Activated CD4-positive, alpha-beta T cell treated with anti-CD3 and anti-CD28 coated beads for 24 hours (primary cell): ENCODE data around the gene DHX38.

Experiments
- DNase-seq, 2 donors: peaks; one replicate each; pipeline ENCODE4 v3.0.0-alpha.2; 2020; ENCODE audit warnings: low read depth in 2 of 2

DHX38 gene

DNA sequence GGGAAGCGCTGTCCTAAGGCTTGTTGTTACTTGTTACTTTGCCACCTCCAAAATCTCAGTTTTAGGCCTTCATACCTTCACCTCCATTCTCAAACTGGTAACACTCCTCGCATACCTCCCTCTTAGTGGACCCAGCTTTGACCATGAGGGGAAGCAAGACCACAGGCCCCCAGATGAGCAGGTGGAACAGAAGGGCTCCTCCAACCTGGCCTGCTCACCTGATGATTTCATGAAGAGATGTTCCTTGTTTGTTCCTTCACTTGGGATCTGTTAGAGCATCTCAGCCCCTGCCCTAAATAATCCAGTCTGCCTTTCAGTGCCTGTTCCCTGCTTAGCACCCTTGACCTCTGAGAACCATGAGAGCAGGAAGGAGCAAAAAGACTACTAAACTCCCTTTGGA lies 28.7 kb downstream of the DHX38 start:
- no peak for DNase-seq

DNA sequence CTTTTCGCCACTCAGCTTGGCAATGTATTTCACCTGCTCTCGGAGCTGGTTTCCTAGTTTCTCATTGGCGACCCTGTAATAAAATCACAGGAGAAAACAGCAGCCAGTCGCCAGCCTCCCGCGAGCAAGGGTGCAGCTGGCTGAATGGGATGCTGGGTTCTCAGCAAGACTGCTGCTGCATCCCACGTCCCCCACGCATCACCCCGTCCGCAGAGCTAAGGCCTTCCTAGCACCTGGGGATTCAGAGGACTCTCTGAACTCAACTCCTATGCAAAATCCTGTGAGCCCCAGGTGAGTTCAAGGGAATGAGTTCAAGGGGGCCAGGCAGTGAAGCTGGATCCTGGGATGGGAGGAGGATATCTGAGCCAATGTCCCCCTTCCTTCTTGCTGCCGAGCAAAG lies 29.3 kb downstream of the DHX38 start:
- no peak for DNase-seq

DNA sequence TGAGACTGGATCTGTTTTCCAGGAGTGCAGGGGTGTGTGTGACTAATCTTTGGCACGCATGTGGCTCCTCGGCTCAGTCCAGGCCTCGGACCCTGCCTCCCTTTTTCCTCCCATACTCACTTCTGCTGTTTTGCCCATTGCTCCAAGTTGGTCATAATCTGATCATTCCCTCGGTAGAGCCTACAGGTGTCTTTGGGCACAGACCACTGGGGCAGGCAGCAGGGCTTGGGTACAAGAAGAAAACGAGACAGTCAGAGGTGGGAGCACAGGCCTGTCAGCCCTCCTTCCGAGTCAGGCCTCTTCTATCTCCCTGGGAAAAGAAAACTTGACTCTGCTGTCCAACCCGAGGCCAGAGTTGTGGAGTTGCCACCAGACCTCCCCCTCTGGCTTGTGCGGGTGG lies 29.8 kb downstream of the DHX38 start:
- DNase-seq, result no peak

DNA sequence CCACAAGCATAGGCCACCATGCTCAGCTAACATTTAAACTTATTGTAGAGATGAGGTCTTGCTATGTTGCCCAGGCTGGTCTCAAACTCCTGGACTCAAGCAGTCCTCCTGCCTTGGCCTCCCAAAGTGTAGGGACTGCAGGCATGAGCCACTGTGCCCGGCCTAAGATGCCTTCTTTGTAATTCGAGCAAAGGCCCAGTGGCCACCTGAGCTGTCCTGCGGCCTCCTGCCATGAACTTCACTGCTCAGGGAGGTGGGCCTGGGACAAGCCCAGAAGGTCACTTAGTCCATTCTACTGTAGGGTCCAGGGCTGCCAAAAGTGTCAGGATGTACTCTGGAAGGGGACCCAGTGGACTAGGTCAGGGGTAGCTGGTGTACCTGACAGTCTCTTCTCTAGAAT lies 30.5 kb downstream of the DHX38 start:
- DNase-seq, result no peak

DNA sequence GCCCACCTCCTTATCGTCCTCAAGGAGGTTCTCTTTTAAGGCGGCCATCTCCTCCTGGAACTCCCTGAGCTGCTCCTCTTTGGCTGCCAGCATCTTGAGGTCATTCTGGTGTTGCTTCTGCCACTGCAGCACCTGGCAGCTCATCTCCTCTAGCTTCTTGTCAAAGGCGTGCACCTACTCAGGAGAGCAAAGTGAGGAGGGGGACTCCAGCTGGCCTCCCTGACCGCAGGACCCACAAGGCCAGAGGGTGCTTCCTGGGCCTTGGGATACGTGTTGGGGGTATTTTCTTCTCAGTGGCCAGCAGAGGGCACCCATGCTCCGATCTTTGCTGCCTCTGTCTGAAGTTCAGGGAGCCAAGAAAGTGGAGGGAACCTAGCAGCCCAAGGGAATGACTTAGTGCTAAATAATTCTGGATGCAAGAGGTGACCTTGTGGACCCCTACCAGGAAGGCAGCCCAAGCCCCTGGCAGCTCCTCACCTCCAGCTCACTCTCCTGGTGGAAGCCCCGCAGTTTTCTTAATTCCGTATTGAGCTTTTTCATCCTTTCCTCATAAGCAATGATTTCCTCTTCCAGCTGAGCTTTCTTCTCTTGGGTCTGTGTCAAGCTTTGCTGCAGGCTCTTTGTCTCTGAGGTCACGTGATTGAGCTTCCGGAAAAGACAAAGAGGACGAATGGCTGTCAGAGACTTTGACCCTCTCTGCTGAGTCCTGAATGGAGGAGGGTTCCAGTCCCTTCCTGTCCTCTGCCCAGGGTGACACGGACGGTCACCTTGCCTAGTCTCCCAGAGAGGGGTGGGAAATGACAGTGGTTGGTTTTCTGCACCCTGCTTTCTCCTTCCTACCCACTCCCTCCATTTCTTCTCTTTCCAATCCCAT lies 31.4 kb downstream of the DHX38 start:
- peak; percentile 42 to 64 for DNase-seq

DNA sequence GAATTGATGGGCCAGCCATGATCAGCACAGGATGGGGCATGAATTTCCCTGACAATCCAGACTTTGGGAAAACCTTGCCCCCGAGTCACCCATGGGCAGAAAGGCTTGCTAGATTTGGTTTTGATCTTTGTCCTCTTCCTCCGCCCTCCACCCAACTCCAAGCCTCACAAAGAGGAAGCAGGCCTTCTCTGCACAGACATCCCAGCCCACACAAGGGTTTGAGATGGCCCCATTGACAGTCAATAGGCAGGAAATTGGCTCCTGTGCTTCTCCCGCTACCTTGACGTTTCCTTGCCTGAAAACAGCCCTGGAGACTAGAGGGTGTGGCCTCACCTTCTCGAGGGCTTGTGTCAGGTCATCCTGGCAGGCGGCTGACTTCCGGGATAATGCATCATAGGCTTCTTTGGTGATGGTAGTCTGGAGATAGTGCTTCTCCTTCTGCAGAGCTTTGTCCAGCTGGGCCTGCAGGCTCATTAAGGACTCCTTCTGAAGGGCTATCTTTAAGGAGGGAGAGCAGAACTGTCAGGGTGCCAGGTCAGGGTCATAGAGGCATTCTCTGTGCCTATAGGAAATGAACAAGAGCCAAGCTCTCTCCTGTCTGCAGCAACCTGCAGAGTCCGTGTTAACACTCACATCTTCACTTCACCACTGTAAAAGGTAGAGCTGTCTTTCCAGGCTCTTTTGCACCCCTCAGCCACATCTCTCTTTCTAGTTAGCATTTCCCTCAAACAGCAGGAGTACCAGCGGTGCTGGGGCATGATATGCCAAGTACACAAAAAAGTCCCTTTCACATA lies 32.2 kb downstream of the DHX38 start:
- no peak for DNase-seq

DNA sequence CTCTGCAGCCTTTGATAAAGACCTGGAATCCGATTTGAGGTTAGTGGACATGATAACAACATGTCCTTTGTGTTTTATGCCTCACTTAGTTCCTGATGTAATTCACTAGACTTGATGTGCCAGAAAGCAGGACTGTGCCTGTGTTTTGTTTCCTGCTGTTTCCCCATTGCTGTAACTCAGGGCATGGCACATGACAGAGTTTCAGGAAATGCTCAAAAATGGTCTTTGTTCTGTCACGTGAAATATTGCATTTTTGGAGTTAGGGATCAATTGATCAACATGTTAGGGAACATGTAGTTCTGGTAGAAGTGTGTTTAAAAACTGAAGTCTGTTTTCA lies 32.8 kb downstream of the DHX38 start:
- DNase-seq, result no peak

DNA sequence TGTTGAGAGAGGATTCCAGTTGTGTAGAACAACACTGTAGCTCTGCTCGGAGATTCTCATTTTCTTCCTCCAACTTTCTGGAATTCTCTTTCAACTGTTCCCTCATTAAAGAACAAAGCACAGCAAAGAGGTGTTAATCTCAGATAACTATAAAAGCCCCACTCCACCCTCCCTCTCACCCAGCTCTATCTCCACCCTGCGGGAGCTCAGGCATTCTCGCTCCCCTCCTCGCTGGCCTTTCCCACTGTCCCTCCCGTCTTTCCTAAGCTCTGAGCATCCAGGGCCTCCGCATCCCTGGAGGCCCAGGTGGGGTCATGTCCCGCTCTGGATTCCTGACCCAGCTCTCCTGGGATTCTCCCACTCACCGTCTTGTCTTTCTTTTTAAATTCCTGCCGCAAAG lies 35.1 kb downstream of the DHX38 start:
- DNase-seq, result no peak

DNA sequence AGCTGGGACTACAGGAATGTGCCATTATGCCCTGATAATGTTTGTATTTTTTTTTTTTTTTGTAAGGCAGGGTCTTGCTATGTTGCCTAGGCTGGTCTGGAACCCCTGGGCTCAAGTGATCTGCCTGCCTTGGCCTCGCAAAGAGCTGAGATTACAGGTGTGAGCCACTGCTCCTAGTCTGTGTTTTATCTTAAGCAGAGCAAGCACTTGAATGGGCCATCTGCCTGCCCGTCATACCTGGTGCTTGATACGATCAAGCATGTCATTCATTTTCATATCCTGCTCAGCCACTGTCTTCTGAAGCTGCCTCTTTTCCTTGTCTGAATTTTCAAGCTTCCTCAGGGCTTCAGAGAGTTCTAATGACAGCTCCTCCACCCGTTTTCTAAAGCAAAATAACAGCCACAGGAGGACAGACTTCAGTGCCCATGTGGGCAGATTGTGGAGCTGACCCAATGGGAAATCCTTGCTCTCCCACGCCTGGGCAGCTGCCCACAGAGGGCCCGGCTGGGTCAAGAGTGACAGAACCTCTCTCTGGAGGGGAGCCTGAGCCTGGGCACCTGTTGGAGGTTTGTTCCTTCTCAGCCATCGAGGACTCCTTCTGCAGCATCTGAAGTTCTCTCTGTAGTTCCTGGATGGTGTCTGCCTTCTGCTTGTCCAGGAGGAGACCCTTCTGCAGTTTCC lies 36.5 kb downstream of the DHX38 start:
- no peak for DNase-seq

DNA sequence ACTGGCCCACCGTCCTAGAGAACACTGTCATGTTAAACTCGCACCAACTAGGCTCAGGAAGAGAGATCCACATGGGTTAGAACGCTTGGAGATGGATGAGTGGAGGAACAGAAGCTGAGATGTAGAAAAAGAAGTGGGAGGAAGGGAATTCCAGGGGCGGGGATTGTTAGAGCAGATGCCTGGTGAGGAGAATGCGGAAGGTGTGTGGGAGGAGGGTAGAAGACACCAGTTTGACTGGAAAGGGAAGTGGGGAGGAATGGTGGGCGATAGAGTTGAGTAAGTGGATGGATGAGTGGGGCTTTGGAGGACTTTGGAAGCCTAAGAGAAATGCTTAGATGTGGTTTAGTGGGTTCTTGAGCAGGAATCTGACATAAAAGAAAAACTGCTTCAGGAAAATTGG lies 37.4 kb downstream of the DHX38 start:
- no peak for DNase-seq

DNA sequence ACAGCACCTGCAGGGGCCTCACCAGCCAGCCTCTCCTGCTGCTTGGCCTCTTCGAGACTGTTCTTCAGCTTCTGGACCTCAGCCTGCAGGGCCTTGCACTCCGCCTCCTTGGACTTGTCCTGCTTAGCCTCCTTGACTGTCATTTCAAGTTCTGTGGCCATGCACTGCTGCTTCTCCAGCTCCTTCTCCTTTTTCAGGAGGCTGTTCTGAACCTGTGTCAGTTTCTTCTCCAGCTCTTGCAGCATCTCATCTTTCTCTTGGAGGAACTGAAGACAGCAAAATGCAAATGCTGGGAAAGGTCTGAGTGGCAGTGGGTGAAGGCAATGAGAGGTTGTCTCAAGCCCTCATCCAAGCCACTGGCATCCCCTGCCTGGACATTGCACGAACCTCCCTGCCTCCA lies 39.1 kb downstream of the DHX38 start:
- DNase-seq, result no peak

DNA sequence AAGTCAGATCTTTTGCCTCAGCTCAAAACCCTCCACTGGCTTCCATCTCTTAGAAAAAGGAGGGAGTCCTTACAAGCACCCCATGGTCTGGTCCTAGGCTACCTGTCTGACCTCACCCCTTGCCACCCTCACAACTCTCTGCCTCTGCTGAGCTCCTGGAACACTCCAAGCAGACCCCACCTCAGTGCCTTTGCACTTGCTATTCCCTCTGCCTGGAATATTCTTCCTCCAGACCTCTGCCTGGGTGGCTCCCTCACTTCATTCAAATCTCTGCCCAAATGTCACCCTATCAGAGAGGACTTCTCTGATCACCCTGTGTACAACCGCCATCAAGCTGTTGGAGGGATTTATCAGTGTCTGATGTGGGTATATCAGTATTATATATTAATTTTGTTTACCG lies 40.9 kb downstream of the DHX38 start:
- DNase-seq, result no peak

DNA sequence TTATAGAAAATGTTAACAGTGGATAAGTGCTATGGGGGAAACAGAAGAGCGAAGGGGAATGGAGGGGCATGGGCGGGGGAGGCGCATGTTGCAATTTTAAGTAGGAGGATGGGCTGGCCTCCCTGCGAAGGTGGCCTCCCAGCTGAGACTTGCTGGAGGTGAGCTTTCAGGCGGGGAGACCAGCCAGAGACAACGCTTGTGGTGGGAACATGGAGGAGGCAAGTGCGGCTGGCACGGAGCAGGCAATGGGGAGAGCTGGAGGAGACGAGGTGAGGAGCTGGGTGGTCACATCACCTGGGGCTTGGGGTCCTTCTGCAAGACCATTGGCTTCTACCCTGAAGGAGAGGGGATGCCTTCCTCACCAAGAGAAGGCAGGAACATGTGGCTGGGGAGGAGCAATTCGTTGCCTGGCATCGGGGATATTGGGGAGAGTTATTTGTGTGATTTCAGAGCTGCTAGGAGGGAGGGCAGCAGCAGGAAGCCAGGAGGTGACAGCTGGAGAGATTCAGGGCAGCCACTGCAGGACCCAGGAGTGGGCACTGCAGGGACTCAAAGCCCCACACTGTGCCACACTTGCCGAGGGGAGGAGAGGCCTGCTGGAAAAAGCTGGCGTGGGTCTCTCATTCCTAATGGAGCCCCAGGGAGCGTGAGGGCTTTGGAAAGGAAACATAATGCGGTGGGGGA lies 43.9 kb downstream of the DHX38 start:
- no peak for DNase-seq

DNA sequence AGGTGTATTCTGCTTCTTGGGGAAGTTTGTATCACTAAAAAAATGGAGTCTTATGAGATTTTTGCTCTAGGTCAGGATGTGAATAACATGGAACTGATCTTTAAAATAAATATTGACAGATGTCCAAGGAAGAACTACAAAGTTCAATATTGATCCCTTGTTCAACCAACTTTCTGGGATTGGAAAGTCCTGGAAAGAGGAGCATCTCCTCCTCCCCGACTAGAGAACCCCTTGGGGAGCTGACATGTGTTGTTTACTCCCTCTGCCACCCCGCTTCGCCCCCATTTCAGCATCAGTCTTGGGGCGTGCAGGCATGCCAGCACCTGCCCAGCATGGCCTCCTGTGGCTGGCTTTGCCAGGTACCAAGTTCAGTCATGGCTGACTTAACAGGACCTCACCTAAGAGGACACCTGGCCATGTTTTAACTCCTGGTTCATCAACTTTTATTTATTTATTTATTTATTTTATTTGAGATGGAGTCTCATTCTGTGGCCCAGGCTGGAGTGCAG lies 44.5 kb downstream of the DHX38 start:
- no peak for DNase-seq

DNA sequence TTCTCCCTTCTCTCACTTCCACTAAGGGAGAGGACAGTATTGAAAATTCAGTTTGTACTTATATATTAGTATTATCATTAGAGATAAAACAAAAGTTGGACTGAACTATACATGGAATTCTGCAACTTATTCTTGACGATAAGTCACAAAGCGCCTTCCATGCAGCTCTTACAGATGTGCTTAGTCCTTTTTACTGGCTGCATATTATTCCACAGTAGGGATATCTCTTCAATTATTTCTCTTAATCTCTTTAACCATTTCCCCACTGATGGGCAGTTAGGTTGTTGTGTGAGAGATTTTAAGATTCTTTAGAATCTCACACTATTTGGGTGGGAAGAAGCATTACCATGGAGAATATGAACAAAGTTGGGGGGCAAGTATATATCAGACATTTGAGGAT lies 46.3 kb downstream of the DHX38 start:
- no peak for DNase-seq

DNA sequence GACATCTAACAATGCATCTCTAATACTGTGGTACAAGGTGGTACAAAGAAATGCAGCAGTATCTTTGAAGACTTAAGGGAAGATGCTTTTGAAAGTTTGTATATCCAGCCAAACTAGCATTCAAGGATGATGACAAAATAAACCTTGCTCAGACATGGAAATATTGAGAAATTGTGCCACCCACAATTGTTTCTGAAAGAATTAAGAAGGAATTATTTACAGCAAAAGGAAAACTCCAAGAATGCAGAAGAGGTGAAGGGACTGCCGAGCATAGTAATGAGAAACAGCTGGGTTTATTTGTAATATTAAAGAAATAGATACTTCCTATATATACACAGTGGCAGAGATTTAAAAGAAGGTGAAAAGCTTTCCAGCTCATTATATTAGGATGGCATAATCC lies 48.8 kb downstream of the DHX38 start:
- DNase-seq, result no peak

DNA sequence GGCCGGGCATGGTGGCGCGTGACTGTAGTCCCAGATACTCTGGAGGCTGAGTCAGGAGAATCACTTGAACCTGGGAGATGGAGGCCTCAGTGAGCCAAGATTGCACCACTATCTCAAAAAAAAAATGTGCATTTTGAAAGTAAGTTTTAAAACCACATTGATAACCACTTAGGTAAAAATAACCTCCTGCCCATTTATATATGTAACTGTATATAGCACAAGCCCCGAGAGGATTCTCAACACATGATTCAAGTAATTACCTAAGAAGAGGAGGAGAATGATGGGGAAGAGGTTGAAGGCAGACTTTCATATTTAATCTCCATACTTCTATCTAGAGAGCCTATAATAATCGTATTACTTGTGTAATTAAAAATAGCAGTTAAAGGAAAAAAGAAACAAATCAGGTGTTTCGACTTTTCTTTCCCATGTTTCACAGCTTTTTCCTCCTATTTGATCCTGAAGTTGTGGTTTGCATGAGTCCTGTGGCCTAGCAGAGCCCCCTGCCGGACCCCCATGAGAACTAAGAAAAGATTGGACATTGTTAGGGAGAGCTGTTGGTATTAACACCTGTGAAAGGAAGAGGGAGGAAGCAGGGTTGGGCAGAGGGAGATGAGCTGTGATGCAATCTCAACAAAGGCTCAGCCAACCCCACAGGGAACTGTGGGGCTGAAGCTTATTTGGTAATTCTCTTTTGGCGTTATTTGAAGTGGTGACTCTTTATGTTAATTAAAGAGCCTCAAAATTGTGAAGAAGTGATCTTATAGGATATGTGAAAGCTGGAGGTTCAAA lies 56.2 kb downstream of the DHX38 start:
- DNase-seq, result no peak

DNA sequence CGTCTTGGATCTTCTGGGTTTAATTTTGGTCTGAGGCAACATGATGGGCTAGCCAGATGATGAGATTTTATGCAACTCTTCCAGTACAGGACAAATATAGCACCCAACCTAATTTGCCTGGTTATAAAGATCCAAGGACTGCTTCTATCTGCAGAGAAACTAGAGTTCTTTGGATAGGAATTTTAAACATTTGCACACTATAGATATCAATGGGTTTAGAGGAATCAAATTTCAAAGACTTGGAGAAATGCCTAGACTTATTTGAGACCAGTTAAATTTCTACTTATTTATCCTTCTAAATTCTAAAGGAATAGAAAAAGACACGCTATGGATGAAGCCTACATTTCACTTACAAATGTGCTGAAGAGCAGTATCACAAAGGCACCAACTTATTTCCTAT lies 65.7 kb downstream of the DHX38 start:
- DNase-seq, result no peak

DNA sequence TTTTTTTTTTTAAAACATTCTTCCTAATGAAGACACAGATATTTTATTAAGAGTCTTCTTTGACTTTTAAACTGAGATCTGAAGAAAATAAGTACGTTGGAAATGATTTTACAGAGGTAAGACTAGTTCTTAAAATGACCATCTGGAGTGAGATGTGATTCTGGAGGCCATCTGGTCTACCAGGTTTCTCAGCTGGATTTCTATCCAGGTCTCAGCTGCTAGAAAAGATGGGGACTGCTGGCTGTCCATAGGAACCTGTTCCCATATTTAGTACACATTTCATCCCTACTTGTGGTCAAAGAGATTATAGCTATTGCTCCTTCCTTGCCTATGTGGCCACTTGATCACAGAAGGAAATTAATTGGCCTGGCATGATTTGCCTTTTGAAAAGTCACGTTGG lies 66.2 kb downstream of the DHX38 start:
- DNase-seq, result no peak

DNA sequence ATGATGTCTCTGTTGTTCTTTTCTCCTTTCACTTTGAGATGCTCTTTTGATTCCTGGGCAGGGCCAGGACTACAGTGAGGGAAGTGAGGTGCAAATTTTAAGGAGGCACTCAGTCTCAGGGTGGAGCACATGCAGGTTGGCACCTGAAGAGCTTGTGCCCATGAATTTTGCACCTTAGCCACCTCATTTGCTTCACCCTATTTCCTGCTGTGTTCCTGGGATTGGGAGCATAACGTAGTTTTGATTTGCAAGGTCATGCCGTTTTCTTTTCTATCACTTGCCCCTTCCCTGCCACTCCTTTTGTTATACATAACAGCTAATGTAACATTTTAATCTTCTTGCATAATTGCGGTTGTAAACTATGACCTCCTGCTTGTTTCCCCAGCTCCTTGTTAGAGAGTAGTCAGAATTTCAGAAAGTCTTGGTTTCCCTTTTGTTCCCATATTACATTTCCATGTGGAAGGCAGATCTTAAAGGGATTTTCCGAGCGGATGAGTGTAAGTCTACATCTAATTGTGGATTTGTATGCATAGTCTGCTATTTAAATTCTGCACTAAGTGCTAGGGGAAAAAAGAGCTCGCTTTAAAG lies 68.6 kb downstream of the DHX38 start:
- no peak for DNase-seq
